Liver (tissue), 3 donors: ENCODE results near the gene IGF1R.

Source experiments
- CTCF ChIP-seq: fragments of 150-350 bp; IDR thresholded peaks from 2 replicates; pipeline ENCODE4 v1.5.1; 2017; ENCODE audit warnings: improper control_type of control experiment, low read depth, low read length; ENCODE audit not compliant: missing input control
- GABPA ChIP-seq, 2 donors: IDR thresholded peaks in 1 of 2; conservative IDR thresholded peaks in 1 of 2; 2 replicates each; pipeline ENCODE4 v1.6.1; 2016; ENCODE audit warnings: antibody characterized with exemption in 2 of 2, mild to moderate bottlenecking in 1 of 2, moderate library complexity in 1 of 2
- JUND ChIP-seq, 2 donors: IDR thresholded peaks; 2 replicates each; pipeline ENCODE4 v1.6.1; 2016; ENCODE audit warnings: antibody characterized with exemption in 2 of 2
- SP1 ChIP-seq: IDR thresholded peaks from 2 replicates; pipeline ENCODE4 v1.6.1; 2018; ENCODE audit warnings: antibody characterized with exemption, mild to moderate bottlenecking
- TAF1 ChIP-seq: conservative IDR thresholded peaks from 2 replicates; pipeline ENCODE4 v1.6.1; 2016; ENCODE audit warnings: antibody characterized with exemption, mild to moderate bottlenecking
- TF ChIP-seq, protein P1 (sequence below): IDR thresholded peaks from 2 replicates; pipeline ENCODE4 v1.6.1; 2016; ENCODE audit warnings: antibody characterized with exemption
- TF ChIP-seq, protein P2 (sequence below): IDR thresholded peaks from 2 replicates; pipeline ENCODE4 v1.6.1; 2016; ENCODE audit warnings: antibody characterized with exemption
- TF ChIP-seq, protein P3 (sequence below): IDR thresholded peaks from 2 replicates; pipeline ENCODE4 v1.6.1; 2016; ENCODE audit warnings: antibody characterized with exemption, mild to moderate bottlenecking
- donor health status: healthy.
- donor health status: healthy.

GRCh38 chr15:98860281-98861041, 212.1 kb downstream of the IGF1R start:
- TF ChIP-seq CTCF (no peak), JUND (IDR thresholded peaks at IDR 0.05) (no peak), SP1 (no peak), TAF1 (no peak), GABPA (IDR thresholded peaks at IDR 0.05 in 1 of 2, conservative IDR thresholded peaks at IDR 0.05 in 1 of 2) (no peak)
- TF ChIP-seq, protein P1, sequence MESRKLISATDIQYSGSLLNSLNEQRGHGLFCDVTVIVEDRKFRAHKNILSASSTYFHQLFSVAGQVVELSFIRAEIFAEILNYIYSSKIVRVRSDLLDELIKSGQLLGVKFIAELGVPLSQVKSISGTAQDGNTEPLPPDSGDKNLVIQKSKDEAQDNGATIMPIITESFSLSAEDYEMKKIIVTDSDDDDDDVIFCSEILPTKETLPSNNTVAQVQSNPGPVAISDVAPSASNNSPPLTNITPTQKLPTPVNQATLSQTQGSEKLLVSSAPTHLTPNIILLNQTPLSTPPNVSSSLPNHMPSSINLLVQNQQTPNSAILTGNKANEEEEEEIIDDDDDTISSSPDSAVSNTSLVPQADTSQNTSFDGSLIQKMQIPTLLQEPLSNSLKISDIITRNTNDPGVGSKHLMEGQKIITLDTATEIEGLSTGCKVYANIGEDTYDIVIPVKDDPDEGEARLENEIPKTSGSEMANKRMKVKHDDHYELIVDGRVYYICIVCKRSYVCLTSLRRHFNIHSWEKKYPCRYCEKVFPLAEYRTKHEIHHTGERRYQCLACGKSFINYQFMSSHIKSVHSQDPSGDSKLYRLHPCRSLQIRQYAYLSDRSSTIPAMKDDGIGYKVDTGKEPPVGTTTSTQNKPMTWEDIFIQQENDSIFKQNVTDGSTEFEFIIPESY = no peak
- TF ChIP-seq, protein P2, sequence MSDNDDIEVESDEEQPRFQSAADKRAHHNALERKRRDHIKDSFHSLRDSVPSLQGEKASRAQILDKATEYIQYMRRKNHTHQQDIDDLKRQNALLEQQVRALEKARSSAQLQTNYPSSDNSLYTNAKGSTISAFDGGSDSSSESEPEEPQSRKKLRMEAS = no peak
- TF ChIP-seq, protein P3, sequence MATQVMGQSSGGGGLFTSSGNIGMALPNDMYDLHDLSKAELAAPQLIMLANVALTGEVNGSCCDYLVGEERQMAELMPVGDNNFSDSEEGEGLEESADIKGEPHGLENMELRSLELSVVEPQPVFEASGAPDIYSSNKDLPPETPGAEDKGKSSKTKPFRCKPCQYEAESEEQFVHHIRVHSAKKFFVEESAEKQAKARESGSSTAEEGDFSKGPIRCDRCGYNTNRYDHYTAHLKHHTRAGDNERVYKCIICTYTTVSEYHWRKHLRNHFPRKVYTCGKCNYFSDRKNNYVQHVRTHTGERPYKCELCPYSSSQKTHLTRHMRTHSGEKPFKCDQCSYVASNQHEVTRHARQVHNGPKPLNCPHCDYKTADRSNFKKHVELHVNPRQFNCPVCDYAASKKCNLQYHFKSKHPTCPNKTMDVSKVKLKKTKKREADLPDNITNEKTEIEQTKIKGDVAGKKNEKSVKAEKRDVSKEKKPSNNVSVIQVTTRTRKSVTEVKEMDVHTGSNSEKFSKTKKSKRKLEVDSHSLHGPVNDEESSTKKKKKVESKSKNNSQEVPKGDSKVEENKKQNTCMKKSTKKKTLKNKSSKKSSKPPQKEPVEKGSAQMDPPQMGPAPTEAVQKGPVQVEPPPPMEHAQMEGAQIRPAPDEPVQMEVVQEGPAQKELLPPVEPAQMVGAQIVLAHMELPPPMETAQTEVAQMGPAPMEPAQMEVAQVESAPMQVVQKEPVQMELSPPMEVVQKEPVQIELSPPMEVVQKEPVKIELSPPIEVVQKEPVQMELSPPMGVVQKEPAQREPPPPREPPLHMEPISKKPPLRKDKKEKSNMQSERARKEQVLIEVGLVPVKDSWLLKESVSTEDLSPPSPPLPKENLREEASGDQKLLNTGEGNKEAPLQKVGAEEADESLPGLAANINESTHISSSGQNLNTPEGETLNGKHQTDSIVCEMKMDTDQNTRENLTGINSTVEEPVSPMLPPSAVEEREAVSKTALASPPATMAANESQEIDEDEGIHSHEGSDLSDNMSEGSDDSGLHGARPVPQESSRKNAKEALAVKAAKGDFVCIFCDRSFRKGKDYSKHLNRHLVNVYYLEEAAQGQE = no peak
